Activated CD8-positive, alpha-beta memory T cell treated with anti-CD3 and anti-CD28 coated beads for 48 hours (primary cell): Measurements from ENCODE around the gene CHN2.

Experiments used
- DNase-seq, 3 experiments: peaks; one replicate each; pipeline ENCODE4 v3.0.0-alpha.2; 2020; ENCODE audit warnings: low read depth in 2 of 3, low spot score in 2 of 3

Gene CHN2

DNA sequence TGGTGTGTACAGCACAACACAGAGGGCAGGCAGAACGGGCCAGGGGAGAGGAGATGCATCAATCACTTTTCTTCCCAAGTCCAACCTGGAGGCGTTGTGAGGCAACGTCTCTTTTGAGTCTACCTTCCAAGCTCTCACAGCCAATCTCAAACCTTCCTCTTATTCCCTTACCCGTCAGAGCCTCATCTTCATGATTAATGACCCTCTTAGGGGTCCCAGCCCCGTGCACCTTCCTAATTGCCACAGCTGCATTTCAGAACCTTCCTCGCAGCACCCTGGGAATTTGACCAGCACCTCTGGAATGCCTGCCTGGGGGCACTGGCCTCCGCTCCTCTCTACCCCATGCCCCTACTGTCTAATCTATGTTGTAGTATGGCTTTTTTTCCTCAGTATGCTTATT is 199.7 kb downstream of the CHN2 start:
- DNase-seq, result no peak

DNA sequence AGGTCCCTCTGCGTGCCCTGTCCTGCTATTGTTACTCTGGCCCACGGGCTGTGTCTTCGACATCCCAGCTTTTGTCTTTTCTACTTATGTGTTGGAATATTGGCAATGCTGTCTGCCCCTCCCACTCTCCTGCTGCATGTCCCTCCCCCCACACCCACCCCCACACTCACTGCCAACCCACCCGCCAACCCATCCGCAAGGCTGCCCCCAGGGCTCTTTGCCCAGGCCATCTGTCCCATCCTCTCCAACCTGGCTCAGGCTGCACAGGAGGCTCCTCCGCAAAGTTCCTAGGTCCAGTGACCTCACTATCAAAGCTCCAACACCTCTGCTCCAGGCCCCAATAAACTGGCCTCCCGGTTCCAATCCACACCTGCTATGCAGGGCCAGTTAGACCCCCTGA is 202.0 kb downstream of the CHN2 start:
- no peak for DNase-seq

GRCh38 chr7:29397398-29397797 is 202.8 kb downstream of the CHN2 start:
- DNase-seq, result no peak

DNA sequence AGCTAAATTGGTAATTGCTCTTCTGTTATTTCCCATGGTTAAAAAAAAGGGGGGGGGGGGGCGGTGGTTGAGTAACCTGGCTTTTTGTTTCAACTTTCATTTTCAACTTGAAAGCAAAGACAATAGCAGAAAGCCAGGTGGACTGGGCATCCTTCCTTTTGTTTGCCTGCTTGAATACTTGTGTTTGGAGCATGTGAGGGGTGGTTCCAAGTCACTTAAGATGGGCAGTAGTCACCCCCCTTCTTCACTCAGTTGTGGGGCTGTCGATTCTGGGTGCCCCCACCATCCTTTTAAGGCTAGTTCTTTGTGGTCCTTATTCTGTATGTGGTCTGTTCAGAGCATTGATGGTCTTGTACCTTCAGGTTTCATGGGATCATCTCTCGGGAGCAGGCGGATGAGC is 203.4 kb downstream of the CHN2 start:
- DNase-seq, result no peak

DNA sequence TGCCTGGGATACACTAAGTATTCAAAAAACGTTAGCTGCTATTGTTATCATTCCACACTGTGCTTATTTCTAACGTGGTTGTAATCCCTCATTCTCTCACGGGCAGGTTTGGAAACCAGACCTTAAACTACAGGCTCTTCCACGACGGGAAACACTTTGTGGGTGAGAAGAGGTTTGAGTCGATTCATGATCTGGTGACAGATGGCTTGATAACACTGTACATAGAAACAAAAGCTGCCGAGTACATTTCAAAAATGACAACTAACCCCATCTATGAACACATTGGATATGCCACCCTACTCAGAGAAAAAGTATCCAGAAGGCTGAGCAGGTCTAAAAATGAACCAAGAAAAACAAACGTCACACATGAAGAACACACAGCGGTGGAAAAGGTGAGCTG is 205.9 kb downstream of the CHN2 start:
- no peak for DNase-seq

GRCh38 chr7:29401769-29402168 is 207.2 kb downstream of the CHN2 start:
- no peak for DNase-seq

DNA sequence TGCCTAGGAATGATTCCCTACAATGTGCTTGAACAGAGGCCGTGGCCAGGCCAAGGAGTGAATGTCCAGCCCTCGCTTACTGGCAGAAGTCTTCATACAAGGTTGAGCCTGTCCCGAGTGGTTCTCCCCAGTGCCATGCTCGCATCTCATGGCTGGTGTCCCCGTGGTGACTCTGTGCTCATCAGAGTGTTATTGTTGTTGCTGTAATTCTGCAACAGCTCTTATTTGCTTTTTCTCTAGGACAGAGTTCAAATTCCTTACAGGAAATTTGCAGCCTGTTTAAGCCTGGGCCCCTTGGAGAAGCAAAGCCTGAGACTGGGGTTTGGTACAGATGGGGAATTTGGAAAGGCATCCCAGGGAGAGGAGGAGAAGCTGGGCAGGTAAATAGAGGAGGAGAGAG is 211.3 kb downstream of the CHN2 start:
- DNase-seq, result no peak

DNA sequence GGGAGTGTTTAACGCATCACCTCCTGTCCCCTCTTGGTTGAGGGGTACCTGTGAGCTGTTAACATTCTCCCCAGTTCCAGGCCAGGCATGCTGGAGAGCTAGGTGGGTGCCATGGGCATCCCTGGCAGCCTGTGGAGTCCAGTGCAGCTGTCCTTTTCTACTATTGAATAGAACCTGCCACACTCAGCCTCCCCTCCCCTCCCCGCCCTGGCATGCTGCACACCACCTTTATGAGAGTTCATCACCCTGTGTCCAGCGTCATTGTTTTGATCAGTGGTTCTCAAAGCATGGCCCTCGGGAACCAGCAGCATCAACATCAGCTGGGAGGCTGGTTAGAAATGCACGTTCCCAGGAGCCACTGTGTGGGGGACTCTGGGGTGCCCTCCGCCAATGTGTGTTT is 211.8 kb downstream of the CHN2 start:
- no peak for DNase-seq

DNA sequence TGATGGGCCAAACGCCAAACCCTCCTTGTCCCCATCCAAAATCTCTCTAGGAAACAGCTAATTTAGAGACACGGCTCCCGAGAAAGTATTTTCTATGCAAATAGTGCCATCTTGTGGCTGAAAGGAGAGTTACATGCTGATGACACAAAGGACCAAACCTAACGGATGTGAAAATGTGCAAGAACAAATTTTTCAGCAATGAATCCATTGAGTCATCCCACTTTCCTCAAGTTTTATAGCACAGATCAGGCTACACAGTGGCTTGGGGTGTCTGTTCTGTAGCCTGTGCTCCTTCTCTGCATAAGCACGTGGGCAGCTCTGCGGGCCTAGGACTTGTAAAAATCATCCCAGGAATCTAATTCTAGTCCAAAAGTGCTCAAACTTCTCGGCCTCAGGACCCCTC is 214.3 kb downstream of the CHN2 start:
- DNase-seq, result peak in 1 of 3 experiments; percentile 26

- DNase-seq, result no peak
Observed at GRCh38 chr7:29410996-29411395, 216.4 kb downstream of the CHN2 start.

DNA sequence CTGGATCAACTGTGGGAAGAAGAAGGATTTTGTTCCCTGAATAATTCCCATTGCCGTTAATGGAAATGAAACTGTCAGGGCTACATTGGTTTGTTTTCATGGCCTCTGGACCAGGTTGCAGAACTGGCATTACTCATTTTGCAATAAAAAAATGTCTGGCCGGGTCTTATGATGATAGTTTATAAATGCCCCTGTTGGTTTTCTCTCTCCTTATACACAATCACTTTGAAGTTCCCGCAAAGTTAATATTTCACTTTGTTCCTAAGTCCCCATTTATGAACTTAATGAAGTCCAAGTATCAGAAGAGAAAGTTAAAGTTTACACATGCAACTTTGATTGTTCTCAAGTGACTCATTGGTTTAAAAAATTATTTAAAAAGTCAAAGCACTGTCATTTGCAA is 218.3 kb downstream of the CHN2 start:
- DNase-seq, result no peak

DNA sequence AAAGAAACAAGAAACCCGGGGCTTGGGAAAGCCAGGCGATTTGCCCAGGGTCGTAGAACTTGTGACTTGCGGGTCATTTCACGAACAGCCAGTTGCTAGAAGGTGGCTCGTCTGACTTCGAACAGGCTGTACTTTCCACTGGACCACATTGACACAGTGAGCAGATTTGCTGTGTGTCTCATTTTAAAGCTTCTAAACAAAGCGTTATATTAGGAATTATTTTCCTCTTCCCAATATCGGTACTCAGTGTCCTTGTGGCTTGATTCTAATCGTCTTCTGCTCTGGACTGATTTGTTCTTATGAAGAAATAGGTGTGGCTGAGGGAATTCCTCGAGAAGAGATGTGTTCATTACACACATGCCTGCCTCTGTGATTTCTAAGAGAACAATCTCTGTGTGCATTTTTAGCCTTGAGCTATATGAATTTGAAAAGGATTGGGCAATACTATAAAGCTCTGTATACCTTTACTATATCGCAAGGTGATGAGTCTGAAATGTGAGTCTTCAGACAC is 219.1 kb downstream of the CHN2 start:
- no peak for DNase-seq

- no peak for DNase-seq
Observed at GRCh38 chr7:29414216-29414615, 219.6 kb downstream of the CHN2 start.

- no peak for DNase-seq
Observed at GRCh38 chr7:29415215-29415614, 220.6 kb downstream of the CHN2 start.

- no peak for DNase-seq
Observed at GRCh38 chr7:29416276-29416937, 221.8 kb downstream of the CHN2 start.

GRCh38 chr7:29416938-29417305 is 222.3 kb downstream of the CHN2 start:
- DNase-seq, result no peak

- DNase-seq, result no peak
Observed at GRCh38 chr7:29418056-29418455, 223.5 kb downstream of the CHN2 start.

GRCh38 chr7:29418651-29419050 is 224.1 kb downstream of the CHN2 start:
- DNase-seq, result no peak

- DNase-seq, result no peak
Observed at GRCh38 chr7:29420011-29420410, 225.4 kb downstream of the CHN2 start.

GRCh38 chr7:29421010-29421956 is 226.7 kb downstream of the CHN2 start:
- no peak for DNase-seq

DNA sequence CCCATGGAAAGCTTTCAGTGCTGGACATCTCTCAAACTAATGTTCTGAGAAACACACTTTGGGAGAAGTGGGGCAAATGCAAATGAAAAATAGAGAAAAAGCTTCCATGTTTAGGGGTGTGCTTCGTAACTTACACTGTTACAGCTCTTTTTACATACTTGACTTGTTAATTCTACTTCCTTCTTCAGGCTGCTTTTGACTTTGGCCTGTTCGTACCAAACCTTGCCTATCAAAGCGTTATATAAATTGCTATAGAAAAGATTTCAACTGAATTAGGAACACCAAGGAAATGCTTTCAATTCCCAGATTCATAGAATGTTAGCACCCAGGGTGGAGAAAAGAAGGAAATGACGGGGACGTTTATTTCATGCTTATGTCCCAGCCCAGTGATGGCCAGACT is 228.3 kb downstream of the CHN2 start:
- no peak for DNase-seq

GRCh38 chr7:29424295-29424983 is 229.9 kb downstream of the CHN2 start:
- DNase-seq, result no peak
